HCT116 (cell line): ENCODE data around the gene CERCAM. TPM values are rescaled to one million over a fixed set of nuclear protein-coding genes. Genes with fewer than 3 reads are reported as not detected.
"Not testable (repeated sequence)": the region's sequence is repeated elsewhere in the genome, so short reads cannot be mapped to it uniquely, and the experiment has no call there.

ENCODE experiments used
- ATAC-seq: fragments of 200-7000 bp; cut with Tn5 transposase; 2 replicates; pipeline ENCODE4 v1.9.1; 2020; ENCODE audit warnings: mild to moderate bottlenecking, moderate library complexity
- BruUV-seq: library from RNA; stranded (reverse); fragments of 400-500 nt; replicated peaks from 2 replicates; lab custom pipeline; 2021; lab: Mats Ljungman, UMichigan
- CTCF ChIA-PET: fragments of 300-600 bp; sonication (Branson Sonifier 250); formaldehyde crosslinking; loops from one replicate; lab custom pipeline; 2021; ENCODE audit warnings: antibody characterized with exemption; lab: Charles Lee
- POLR2A ChIA-PET: fragments of 300-600, 350-600 bp; sonication (Branson Sonifier 250); formaldehyde crosslinking; loops from one replicate; lab custom pipeline; 2021; ENCODE audit warnings: antibody characterized with exemption; lab: Charles Lee
- RAD21 ChIA-PET, 2 experiments: fragments of 300-600 bp; sonication (Branson Sonifier 250); formaldehyde crosslinking; loops; one replicate each; lab custom pipeline; 2023; ENCODE audit warnings: low total read pairs in 2 of 2; ENCODE audit not compliant: uncharacterized antibody in 2 of 2, unreplicated experiment in 2 of 2, low non-redundant PET in 1 of 2; lab: Charles Lee
- DNase-seq: peaks from one replicate; pipeline ENCODE4 v3.0.0-alpha.2; 2010; ENCODE audit warnings: low read depth, low spot score
- H2AFZ ChIP-seq: fragments of 200-600 bp; shearing (Covaris generic), sonication (generic); 2 replicates; pipeline ENCODE4 v1.6.1; 2017; ENCODE audit warnings: low read depth, mixed run types, mixed read lengths, antibody characterized with exemption, low read length; ENCODE audit not compliant: poor library complexity, severe bottlenecking
- H3K27ac ChIP-seq: 2 replicates; pipeline ENCODE4 v1.5.1; 2012; ENCODE audit warnings: low read depth, low read length
- H3K27me3 ChIP-seq: fragments of 200-600 bp; sonication (generic); 2 replicates; pipeline ENCODE4 v1.6.1; 2016; ENCODE audit warnings: mixed run types, low read length, mixed read lengths; ENCODE audit not compliant: insufficient read depth
- H3K36me3 ChIP-seq, 2 experiments: fragments of 200-500 bp in 1 of 2; fragments of 200-600 bp in 1 of 2; sonication (Bioruptor generic) in 1 of 2; sonication (generic) in 1 of 2; 2 replicates each; pipeline versions ENCODE4 v1.5.1 to v1.6.1; 2014 to 2016; ENCODE audit warnings: low read length in 2 of 2, inconsistent platforms in 1 of 2, mixed read lengths in 1 of 2, mixed run types in 1 of 2; ENCODE audit not compliant: insufficient read depth in 2 of 2, control insufficient read depth in 1 of 2
- H3K4me1 ChIP-seq, 2 experiments: fragments of 200-600 bp in 1 of 2; sonication (generic) in 1 of 2; 2 replicates each; pipeline versions ENCODE4 v1.5.1 to v1.6.1; 2012 to 2017; ENCODE audit warnings: low read length in 2 of 2, inconsistent platforms in 1 of 2, mild to moderate bottlenecking in 1 of 2, mixed read lengths in 1 of 2, mixed run types in 1 of 2, moderate library complexity in 1 of 2; ENCODE audit not compliant: insufficient read depth in 2 of 2, control insufficient read depth in 1 of 2
- H3K4me2 ChIP-seq: fragments of 200-600 bp; sonication (generic); 2 replicates; pipeline ENCODE4 v1.6.1; 2017; ENCODE audit warnings: mixed run types, low read length, mixed read lengths
- H3K4me3 ChIP-seq, 2 experiments: fragments of 200-600 bp in 1 of 2; sonication (generic) in 1 of 2; replicated peaks in 1 of 2; 2 replicates each; pipeline ENCODE4 v1.5.1; 2011 to 2016; ENCODE audit warnings: low read length in 2 of 2, control low read depth in 1 of 2, low read depth in 1 of 2, mild to moderate bottlenecking in 1 of 2, mixed read lengths in 1 of 2, mixed run types in 1 of 2
- H3K79me2 ChIP-seq: fragments of 200-600 bp; sonication (generic); 2 replicates; pipeline ENCODE4 v1.6.1; 2017; ENCODE audit warnings: mild to moderate bottlenecking, mixed run types, low read length, moderate library complexity, mixed read lengths; ENCODE audit not compliant: insufficient read depth
- H3K9ac ChIP-seq: fragments of 200-600 bp; sonication (generic); 2 replicates; pipeline ENCODE4 v1.6.1; 2016; ENCODE audit warnings: low read length, mixed read lengths
- H3K9me2 ChIP-seq: fragments of 200-600 bp; sonication (generic), shearing (Covaris generic); 2 replicates; pipeline ENCODE4 v1.6.1; 2017; ENCODE audit warnings: mixed run types, mild to moderate bottlenecking, moderate library complexity; ENCODE audit not compliant: insufficient read depth
- H3K9me3 ChIP-seq, 2 experiments: fragments of 200-500 bp in 1 of 2; fragments of 200-600 bp in 1 of 2; sonication (Bioruptor generic) in 1 of 2; sonication (generic) in 1 of 2; 2 replicates each; pipeline ENCODE4 v1.6.1; 2014 to 2017; ENCODE audit warnings: low read length in 2 of 2, mixed read lengths in 2 of 2, inconsistent platforms in 1 of 2, low read depth in 1 of 2, mild to moderate bottlenecking in 1 of 2, mixed run types in 1 of 2, moderate library complexity in 1 of 2; ENCODE audit not compliant: control insufficient read depth in 1 of 2, insufficient read depth in 1 of 2
- H4K20me1 ChIP-seq: fragments of 200-600 bp; sonication (generic), shearing (Covaris generic); 2 replicates; pipeline ENCODE4 v1.6.1; 2017; ENCODE audit warnings: mixed run types, mild to moderate bottlenecking, moderate library complexity; ENCODE audit not compliant: insufficient read depth
- CBX3 ChIP-seq: IDR thresholded peaks from 2 replicates; pipeline ENCODE4 v1.6.1; 2012; ENCODE audit warnings: low read depth
- ELF1 ChIP-seq: IDR thresholded peaks from 2 replicates; pipeline ENCODE4 v1.6.1; 2012; ENCODE audit warnings: low read depth, borderline replicate concordance
- EZH2phosphoT487 ChIP-seq: fragments of 200-600 bp; IDR thresholded peaks from 2 replicates; pipeline ENCODE4 v1.6.1; 2018; ENCODE audit warnings: antibody characterized with exemption, borderline replicate concordance
- FOSL1 ChIP-seq: IDR thresholded peaks from 2 replicates; pipeline ENCODE4 v1.6.1; 2012; ENCODE audit warnings: low read depth
- JUND ChIP-seq: IDR thresholded peaks from 2 replicates; pipeline ENCODE4 v1.6.1; 2012
- RAD21 ChIP-seq: IDR thresholded peaks from 2 replicates; pipeline ENCODE4 v1.6.1; 2012; ENCODE audit warnings: low read depth, mild to moderate bottlenecking
- TCF7L2 ChIP-seq: IDR thresholded peaks from 2 replicates; pipeline ENCODE4 v1.7.0; 2011; ENCODE audit warnings: borderline replicate concordance, inconsistent platforms; ENCODE audit not compliant: insufficient read depth, insufficient read length; ENCODE audit errors: extremely low read depth
- YY1 ChIP-seq: IDR thresholded peaks from 2 replicates; pipeline ENCODE4 v1.6.1; 2011; ENCODE audit warnings: low read length, low read depth, moderate library complexity, mild to moderate bottlenecking; ENCODE audit not compliant: insufficient replicate concordance; ENCODE audit errors: extremely low read depth
- intact Hi-C: fragments of 100-400 bp; cut with micrococcal nuclease; formaldehyde crosslinking; loops from 2 replicates; pipeline ENCODE4 v1.10.0; 2022
- total RNA-seq: library from RNA; stranded (reverse); gene quantifications from one replicate; pipeline ENCODE4 v1.2.1, GENCODE V29; 2021; ENCODE audit not compliant: unreplicated experiment
- TF ChIP-seq, protein P1 (sequence below): IDR thresholded peaks from 2 replicates; pipeline ENCODE4 v1.6.1; 2012; ENCODE audit warnings: low read depth
- TF ChIP-seq, protein P2 (sequence below): IDR thresholded peaks from 2 replicates; pipeline ENCODE4 v1.6.1; 2012
- TF ChIP-seq, protein P3 (sequence below), 3 experiments: fragments of 200-600 bp in 1 of 3; sonication (generic) in 1 of 3; IDR thresholded peaks in 2 of 3; conservative IDR thresholded peaks in 1 of 3; 2 replicates each; pipeline ENCODE4 v1.5.1; 2012 to 2017; ENCODE audit warnings: low read depth in 2 of 3, low read length in 2 of 3, antibody characterized with exemption in 1 of 3, borderline replicate concordance in 1 of 3, control low read depth in 1 of 3, mild to moderate bottlenecking in 1 of 3, mixed read lengths in 1 of 3, mixed run types in 1 of 3, moderate library complexity in 1 of 3; ENCODE audit not compliant: insufficient read depth in 1 of 3

Gene CERCAM
- total RNA-seq, 1 experiment from 2014 or later, result 27.0 TPM

DNA sequence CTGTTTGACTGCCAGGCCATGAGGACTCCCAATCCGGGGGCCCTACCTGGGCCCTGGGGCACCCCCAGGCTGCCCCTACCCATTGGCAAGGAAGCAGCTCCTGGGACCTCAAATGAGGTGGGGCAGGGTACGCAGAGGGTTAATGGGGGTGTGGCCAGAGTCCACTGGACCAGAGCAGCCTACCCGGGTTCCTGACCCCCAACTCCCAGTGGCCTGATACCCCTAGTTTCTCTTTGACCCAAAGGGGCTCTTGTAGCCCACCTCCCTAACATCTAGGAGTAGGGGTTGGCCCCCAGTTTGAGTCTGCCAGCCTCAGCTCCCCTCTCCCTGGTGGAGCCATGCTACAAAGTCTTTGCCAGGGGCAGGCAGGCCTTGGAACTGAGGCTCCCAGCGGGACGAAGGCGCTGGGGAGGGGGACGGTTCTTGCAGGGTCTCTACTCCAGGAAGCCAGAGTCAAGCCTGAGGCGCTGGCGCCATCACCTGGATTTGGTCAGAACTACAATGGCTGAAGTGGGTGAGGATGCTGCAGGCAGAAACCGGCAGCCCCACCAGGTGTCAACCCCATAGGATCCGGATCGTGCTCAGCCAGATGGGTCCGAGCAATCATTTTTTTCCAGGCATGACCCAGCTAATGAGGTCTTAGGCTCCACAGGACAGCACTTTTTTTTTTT, 8.4 kb upstream of the CERCAM start:
- Histone ChIP-seq H3K9ac (no peak overlapping the region), H3K27me3 (no peaks in the 10 kb centered on the region), H2AFZ (no peak overlapping the region), H3K9me3 (no peaks in the 10 kb centered on the region), H3K4me3 (no peak overlapping the region), H3K79me2 (no peaks in the 10 kb centered on the region), H3K27ac (no peak overlapping the region), H3K9me2 (no peaks in the 10 kb centered on the region), H3K4me1 (peaks cover 4 to 14% of the 10 kb centered on the region in 2 experiments; a peak in 3 of 4 replicates), H3K4me2 (no peak overlapping the region), H4K20me1 (no peaks in the 10 kb centered on the region), H3K36me3 (no peaks in the 10 kb centered on the region)
- DNase-seq, result no peak
- BruUV-seq, result no TSS peak
- intact Hi-C loops, result loop anchor here (1.0 to 2.0 kb wide), 3 partner anchors 41 to 117 kb away; partner anchors contain the start of gene URM1
- peak; percentile 65 for ATAC-seq
- TF ChIP-seq, protein P1, sequence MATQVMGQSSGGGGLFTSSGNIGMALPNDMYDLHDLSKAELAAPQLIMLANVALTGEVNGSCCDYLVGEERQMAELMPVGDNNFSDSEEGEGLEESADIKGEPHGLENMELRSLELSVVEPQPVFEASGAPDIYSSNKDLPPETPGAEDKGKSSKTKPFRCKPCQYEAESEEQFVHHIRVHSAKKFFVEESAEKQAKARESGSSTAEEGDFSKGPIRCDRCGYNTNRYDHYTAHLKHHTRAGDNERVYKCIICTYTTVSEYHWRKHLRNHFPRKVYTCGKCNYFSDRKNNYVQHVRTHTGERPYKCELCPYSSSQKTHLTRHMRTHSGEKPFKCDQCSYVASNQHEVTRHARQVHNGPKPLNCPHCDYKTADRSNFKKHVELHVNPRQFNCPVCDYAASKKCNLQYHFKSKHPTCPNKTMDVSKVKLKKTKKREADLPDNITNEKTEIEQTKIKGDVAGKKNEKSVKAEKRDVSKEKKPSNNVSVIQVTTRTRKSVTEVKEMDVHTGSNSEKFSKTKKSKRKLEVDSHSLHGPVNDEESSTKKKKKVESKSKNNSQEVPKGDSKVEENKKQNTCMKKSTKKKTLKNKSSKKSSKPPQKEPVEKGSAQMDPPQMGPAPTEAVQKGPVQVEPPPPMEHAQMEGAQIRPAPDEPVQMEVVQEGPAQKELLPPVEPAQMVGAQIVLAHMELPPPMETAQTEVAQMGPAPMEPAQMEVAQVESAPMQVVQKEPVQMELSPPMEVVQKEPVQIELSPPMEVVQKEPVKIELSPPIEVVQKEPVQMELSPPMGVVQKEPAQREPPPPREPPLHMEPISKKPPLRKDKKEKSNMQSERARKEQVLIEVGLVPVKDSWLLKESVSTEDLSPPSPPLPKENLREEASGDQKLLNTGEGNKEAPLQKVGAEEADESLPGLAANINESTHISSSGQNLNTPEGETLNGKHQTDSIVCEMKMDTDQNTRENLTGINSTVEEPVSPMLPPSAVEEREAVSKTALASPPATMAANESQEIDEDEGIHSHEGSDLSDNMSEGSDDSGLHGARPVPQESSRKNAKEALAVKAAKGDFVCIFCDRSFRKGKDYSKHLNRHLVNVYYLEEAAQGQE, result no peak
- no peak for TF ChIP-seq CBX3
- no peak for TF ChIP-seq YY1
- TF ChIP-seq, protein P2, sequence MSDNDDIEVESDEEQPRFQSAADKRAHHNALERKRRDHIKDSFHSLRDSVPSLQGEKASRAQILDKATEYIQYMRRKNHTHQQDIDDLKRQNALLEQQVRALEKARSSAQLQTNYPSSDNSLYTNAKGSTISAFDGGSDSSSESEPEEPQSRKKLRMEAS, result no peak
- TF ChIP-seq ELF1, result no peak
- no peak for TF ChIP-seq JUND
- no peak for TF ChIP-seq FOSL1
- TF ChIP-seq RAD21, result peak; percentile 90
- TF ChIP-seq TCF7L2, result no peak
- TF ChIP-seq, protein P3, sequence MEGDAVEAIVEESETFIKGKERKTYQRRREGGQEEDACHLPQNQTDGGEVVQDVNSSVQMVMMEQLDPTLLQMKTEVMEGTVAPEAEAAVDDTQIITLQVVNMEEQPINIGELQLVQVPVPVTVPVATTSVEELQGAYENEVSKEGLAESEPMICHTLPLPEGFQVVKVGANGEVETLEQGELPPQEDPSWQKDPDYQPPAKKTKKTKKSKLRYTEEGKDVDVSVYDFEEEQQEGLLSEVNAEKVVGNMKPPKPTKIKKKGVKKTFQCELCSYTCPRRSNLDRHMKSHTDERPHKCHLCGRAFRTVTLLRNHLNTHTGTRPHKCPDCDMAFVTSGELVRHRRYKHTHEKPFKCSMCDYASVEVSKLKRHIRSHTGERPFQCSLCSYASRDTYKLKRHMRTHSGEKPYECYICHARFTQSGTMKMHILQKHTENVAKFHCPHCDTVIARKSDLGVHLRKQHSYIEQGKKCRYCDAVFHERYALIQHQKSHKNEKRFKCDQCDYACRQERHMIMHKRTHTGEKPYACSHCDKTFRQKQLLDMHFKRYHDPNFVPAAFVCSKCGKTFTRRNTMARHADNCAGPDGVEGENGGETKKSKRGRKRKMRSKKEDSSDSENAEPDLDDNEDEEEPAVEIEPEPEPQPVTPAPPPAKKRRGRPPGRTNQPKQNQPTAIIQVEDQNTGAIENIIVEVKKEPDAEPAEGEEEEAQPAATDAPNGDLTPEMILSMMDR (IDR thresholded peaks at IDR 0.05 in 2 of 3, conservative IDR thresholded peaks at IDR 0.05 in 1 of 3; ENCODE audit: borderline replicate concordance in 1 of 3, insufficient read depth in 1 of 3, low read depth in 2 of 3, low read length in 2 of 3), result peak; percentile 67 to 81 (median 79)
- TF ChIP-seq EZH2phosphoT487, result no peak
- ChIA-PET POLR2A (interaction anchor here (0.7 to 1.5 kb wide), 2 partner anchors 8 to 46 kb away, joined by 4 read pairs; partner anchors contain the start of gene CERCAM), CTCF (interaction anchor here (0.8 to 3.8 kb wide), 5 partner anchors 8 to 117 kb away, joined by 3 to 33 read pairs (median 9); partner anchors contain the start of gene CERCAM), RAD21 (no interaction called here)

DNA sequence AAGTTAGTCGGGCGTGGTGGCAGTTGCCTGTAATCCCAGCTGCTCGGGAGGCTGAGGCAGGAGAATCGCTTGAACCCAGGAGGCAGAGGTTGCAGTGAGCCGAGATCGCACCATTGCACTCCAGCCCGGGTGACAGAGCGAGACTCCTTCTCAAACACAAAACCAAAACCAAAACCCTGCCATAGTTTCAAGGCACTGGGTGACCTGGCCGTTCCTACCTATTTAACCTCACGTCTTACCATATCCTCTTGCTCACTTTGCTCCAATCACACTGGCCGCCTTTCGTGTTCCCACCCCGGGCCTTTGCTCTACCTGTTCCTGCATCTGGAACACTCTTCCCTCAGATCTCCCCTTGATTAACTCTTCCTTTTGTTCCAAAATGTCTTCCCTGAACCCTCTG, 6.9 kb upstream of the CERCAM start:
- H3K79me2 ChIP-seq, H3K27ac ChIP-seq, RAD21 ChIA-PET, ATAC-seq, H2AFZ ChIP-seq, H3K36me3 ChIP-seq, H3K9ac ChIP-seq, POLR2A ChIA-PET, H3K4me3 ChIP-seq, H4K20me1 ChIP-seq, CTCF ChIA-PET, BruUV-seq, H3K9me3 ChIP-seq, H3K9me2 ChIP-seq, H3K4me2 ChIP-seq, H3K27me3 ChIP-seq, DNase-seq: not testable (repeated sequence)
- H3K4me1 ChIP-seq, result peaks cover 4 to 14% of the 10 kb centered on the region in 2 experiments; a peak in 3 of 4 replicates
- intact Hi-C loops, result loop anchor here (2.0 kb wide), 1 partner anchor 43 kb away; the partner anchor contains the start of gene URM1
